NOMO-1 treated with dmso at 0.1 percent for 144 hours (cell line): Measurements from ENCODE around the gene SLC1A5.
"Not testable (repeated sequence)": the region's sequence is repeated elsewhere in the genome, so short reads cannot be mapped to it uniquely, and the experiment has no call there.

Experiments
- DNase-seq: peaks from one replicate; lab custom pipeline; 2025; ENCODE audit not compliant: unreplicated experiment; lab: John Stamatoyannopoulos, UW

Gene SLC1A5

DNA sequence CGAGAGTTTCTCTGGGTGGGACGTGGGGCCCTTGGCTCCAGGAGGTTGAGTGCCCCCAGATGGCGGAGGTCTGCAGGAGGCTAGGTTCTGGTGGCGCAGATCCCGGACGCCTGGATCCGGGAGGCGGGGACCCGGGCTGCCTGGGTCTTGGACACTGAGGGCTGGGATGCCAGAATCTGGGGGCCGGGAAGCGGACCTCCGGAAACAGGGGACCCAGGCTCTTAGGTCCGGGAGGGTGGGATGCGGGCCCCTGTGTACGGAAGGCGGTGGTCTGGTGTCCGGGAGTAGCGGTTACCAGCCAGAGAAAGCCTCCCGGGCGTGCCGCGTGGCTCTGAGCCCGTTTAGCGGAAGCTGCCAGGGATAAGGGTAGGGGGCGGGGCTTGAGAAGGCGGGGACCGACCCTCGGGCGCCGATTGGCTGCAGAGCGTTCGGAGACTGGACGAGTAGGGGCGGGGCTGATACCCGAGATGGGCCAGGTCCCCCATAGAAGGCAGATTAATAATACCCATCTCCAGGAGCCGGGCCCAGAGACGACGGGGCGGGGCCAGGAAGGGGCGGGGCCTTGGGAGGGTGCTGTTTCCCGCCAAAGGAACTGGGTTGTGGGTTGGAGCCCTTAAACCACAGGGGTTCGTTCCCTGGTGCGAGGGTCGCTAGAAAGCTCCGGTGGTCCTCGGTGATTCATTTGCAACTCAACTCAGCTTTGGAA is at the start of gene SLC1A5:
Gene SLC1A5 (minus strand): TSS at position 333 of the 706 bp plus-strand sequence. CDS start 629 bp downstream, outside the sequence.
- peak; percentile 93 for DNase-seq

DNA sequence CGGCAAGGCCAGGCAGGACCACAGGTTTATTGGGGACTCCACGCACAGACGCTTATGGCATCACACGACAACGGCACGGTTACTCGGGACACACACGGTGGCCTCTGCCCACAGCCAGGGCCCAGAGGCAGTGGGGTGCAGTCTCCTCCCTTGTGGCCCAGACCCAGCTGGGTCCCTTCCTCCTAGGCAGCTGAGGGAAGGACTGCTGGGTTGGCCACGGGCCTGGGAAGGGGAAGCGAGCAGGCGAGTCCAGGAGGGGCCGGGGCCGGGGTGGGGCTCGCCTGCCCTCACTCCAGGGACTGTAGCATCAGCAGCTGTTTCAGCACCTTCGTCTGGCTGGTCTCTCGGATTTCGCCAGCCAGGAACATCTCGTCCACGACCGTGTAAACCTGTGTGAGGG is 49.8 kb upstream of the SLC1A5 start:
- DNase-seq, result no peak

DNA sequence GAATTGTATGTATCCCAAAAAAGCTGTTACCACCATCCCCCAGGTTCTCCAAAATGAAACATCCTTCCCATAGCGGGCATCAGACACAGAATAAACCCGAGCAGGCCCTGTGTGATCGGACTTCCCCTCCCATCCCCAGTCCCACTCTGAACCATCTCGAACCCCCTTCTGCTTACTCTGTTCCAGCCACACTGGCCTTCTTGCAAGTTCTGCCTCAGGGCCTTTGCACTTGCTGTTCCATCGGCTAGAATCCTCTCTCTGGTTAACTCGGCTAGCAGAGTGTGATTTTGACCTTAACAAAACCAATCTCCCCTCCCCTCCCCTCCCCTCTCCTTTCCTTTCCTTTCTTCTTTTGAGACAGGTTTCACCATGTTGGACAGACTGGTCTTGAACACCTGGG is 46.6 kb upstream of the SLC1A5 start:
- no peak for DNase-seq

DNA sequence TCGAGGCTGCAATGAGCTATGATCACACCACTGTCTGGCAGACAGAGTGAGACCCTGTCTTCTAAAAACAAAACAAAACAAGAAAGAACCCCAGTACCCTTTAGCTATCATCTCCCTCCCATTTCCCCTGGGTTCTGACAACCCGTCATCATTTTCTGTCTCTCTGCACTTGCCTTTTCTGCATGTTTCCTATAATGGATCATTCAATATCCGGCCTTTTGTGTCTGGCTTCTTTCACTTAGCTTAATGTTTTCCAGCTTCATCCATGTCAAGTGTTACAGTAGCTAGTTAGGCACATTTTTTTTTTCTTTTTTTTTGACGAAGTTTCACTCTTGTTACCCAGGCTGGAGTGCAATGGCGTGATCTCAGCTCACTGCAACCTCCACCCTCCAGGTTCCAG is 45.7 kb upstream of the SLC1A5 start:
- no peak for DNase-seq

DNA sequence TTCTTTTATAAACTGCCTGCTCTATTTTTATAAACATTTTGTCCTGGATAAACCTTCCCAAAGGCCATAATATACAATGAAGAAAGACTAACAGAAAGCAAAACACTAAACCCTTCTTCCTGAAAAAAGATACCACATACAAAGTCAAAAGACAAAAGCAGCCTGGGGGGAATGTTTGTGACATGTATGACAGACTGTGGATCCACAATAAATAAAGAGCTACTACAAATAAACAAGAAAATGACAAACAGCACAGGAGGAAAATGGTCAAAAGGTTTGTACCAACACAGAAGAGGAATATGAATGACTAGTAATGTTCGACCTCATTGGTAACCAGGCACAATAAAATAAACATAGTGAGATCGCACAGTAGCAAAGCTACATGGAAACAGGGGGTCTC is 42.5 kb upstream of the SLC1A5 start:
- no peak for DNase-seq

DNA sequence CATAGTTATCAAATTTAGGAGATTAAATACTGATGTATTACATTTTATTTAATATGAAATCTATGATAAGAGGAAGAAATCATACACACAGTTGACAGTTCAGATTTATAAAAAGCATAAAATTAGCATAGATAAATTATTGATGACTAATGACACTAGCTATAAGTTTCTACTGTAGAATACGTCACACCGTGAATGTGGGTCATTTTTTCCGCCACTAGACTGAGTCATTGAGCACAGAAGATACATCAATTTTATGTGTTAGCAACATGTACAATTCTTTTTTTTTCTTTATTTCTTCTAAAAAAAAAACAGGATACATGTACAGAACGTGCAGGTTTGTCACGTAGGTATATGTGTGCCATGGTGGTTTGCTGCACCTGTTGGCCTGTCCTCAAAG is 40.1 kb upstream of the SLC1A5 start:
- no peak for DNase-seq

DNA sequence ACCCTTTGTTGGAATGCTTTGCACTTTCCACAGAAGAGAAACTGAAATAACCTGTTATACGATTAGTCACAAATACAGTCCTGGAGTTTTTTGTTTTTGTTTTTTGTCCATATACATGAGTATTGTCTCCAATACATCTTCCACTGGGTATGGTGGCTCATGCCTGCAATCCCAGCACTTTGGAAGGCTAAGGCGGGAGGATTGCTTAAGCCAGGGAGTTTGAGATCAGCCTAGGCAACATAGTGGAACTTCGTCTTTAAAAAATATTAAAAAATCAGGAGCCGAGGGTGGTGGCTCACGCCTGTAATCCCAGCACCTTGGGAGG is 37.3 kb upstream of the SLC1A5 start:
- no peak for DNase-seq

DNA sequence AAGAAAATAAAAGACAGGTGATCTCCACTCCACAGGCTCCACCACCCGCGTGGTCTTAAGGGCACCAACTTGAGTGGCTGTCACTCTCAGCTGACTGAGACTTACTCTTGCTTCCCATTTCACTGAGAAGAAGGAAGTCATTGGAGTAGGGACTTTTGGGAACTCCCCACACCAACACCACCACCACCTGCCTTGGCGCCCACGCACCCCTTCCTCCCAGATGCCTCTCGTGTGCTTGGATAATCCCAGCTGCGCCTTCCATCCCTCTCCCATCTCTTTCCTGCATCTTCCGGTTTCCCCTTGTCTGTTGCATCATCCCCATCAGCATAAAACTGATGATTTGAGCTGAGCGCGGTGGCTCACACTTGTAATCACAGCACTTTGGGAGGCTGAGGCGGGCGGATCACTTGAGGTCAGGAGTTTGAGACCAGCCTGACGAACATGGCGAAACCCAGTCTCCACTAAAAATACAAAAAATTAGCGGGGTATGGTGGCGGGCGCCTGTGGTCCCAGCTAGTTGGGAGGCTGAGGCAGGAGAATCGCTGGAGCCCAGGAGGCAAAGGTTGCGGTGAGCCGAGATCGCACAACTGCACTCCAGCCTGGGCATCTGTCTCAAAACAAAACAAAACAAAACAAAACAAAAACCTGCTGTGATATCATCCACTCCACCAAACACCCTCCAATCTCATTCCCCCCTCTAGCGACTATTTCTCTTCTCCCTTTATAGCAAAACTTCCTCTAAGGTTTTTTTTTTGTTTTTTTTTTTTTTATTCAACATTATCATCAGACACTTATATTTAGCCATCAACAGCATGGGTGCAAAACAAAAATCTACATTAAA is 36.7 kb upstream of the SLC1A5 start:
- peak; percentile 54 for DNase-seq

DNA sequence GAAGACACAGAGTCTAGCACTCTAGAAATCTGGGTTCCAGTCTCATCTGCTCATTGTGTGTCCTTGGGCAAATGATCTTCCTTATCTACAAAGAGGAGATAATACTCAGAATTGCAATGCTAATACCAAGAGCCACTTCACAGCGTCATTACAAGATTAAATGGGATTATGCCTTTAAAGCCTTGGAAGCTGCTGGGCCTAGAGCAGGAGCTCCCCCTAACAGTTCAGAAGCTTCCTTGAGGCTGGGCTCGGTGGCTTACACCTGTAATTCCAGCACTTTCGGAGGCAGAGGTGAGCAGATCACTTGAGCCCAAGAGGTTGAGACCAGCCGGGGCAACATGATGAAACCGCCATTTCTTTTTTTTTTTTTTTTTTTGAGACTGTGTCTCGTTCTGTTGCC is 34.7 kb upstream of the SLC1A5 start:
- DNase-seq, result no peak

DNA sequence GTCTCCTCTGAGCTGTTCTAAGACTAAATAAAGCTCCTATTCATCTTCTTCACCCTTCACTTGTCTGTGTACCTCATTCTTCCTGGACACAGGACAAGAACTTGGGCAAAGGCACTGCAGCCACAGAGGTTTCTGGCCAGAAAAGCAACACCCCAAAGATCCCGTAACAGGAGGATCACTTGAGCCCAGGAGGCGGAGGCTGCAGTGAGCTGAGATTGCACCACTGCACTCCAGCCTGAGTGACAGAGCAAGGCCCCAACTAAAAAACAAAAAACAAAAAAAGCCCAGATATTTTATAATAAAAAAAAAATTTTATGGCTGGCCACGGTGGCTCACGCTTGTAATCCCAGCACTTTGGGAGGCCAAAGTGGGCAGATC is 34.0 kb upstream of the SLC1A5 start:
- DNase-seq, result not testable (repeated sequence)

DNA sequence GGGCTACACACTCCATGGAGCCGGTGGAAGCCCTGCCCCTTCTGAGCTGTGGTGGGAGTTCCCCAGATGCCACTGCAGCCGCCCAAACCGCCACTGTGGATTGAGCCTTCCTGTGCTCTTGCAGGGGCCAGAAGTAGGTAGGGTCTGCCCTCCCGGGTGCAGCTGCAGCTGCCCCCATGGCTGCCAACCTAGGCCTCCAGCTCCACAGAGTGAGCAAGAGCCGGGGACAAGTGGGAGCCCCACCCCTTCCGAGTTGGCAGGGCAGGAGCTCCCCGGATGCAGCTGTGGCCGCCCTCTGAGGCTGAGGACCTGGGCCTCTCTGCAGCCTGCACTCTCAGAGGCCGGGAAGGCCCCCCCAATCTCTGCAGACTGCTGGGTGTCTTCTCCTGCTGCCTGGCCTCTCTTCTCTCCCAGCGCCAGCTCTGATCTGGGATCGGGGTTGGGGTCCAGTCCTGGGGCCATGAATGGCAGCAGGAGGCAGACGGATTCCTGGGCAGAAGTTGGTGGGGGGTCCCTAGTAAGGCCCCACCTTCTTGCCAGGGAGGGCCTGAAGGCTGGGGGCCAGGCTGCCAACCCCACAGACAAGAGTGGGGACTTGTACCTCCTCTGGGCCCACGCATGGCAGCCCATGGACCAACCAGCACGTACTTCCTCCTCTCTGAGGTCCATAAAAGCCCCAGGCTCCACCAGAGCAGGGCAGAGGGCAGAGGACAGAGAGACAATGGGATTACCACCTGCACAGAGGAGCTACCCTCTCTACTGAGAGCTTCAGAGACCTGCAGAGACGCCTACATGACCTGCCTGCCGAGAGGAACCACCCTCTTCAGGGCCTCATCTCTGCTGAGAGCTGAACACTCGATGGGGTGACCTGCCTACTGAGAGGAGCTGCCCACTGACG is 33.4 kb upstream of the SLC1A5 start:
- DNase-seq, result no peak

DNA sequence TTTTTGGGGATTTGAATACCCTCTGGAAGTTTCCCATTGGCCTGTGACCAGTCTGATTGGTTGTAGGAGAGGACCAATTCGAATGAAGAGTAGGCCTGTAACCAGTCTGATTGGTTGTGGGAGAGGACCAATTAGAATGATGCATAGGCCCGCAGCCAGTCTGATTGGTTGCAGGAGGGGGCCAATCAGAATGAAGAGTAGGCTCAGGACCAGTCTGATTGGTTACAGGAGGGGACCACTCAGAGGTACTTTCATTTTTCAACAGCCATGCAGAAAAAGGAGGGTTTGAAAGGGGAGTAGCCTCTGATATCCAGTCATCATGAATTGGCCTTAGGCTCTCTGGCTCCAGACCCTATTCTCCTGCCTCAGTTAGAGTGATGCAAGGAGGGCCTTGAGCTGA is 30.4 kb upstream of the SLC1A5 start:
- no peak for DNase-seq

DNA sequence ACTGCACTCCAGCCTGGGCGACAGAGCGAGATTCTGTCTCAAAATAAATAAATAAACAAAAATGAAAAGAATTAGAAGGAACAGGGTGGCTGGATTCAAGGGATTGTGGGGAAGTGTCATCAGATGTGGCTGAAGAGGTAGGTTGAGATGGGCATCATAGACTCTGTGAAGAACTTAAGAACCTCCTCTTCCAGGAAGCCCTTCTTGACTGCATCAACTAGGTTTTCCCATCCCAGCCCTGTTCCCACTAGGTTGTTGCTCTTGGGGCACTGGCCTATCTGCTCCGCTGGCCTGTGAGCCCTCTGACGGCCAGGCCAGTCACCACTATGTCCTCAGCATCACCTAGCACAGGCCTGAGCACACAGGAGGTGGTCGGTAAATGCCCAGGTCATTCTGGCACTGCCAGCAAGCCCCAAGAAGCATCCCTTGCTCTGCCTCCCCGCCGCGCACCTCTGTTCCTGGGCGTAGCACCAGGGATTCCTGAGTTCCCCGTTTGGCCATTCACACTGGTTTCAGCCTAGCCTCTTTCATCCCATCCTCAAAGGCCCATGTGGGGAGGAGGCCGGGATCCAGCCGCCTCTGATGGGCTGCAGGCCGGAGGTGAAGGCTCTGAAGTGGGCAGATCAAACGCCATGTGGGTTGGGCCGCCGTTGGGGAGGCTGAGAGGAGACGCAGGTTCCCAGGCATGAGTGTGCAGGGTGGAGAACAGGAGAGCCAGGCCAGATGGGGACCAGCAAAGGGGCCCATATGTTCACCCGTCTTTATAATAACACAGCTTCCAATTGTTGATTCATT is 27.6 kb upstream of the SLC1A5 start:
- no peak for DNase-seq

DNA sequence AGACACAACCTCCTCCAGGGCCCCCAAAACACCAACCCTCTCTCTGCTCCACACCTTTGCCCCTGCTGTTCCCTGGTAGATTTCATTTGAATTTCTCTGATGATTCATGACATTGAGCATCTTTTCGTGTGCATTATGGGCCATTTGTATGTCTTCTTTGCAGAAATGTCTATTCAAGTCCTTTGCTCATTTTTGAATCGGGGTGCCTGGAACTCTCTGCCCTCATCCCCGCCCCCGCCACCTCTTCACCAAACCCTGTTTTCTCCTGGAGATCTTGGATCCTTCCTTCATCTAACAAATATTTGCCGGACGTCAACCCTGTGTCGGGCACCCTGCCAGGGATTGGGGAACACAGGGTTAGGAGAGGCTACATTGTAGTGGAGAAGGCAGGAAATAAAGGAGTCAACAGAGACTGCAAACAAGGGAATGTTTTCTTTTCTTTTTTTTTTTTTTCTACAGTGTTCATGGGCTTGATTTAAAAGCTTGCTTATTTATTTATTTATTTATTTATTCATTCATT is 25.5 kb upstream of the SLC1A5 start:
- no peak for DNase-seq

DNA sequence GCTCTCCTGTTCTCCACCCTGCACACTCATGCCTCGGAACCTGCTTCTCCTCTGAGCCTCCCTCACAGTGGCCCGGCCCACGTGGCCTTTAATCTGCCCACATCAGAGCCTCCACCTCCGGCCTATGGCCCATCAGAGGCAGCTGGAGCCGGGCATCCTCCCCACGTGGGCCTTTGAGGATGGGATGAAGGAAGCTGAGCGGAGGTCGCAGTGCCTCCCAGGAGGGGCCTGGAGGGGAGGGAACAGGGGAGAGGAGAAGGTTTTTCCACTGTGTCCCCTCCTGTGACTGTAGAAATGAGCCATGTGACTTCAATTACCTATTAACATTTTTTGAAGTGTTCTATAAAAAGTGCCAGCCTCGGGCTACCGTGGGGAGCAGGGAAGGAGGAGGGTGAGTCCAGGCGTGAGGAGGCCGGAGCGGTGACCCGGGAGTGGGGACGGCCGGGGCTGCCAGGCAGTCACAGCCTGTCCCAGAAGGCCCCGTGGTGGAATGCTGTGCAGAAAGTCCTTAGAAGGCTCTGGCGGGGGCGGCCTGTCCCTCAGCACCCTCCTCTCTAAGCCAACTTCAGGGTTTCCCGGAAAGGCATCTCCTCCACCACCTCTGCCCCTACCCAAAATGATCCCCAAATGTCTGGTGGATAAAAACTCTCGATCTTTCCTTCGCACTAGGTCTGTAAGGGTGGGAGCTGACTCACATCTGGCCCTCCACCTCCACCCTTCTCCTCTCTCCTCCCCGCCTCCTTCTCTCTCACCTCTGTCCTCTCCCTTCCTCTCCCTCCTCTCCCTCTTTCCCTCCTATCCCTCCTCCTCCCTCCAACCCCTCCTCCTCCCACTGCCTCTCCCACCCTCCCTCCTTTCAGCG is 24.8 kb upstream of the SLC1A5 start:
- no peak for DNase-seq

DNA sequence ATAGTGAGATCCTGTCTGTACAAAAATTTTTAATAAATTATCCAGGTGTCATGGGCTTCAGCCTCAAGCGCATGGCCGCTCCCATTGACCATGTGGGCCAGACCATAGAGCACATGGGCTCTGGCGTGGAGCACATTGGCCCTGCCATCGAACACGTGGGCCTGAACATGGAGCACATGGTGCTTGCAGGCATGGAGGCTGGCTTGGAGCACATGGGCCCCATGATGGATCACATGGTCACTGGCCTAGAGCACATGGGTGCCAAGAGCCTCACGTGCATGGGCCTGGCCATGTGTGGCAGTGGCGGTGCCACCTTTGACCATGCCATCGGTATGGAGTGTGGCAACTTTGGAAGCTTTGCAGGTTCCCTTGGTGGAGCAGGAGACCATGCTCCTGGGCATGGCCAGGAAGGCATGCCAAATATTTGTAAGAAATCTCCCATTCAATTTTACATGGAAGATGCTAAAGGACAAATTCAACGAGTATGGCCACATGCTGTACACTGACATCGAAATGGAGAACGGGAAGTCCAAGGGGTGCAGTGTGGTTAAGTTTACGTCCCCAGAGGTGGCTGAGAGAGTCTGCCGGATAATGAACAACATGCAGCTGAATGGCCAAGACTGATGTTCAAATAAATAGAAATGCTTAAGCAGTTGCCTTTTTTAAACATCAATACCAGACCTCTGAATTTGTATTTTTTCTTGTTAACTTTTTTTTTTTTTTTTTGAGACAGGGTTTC is 21.3 kb upstream of the SLC1A5 start:
- no peak for DNase-seq

DNA sequence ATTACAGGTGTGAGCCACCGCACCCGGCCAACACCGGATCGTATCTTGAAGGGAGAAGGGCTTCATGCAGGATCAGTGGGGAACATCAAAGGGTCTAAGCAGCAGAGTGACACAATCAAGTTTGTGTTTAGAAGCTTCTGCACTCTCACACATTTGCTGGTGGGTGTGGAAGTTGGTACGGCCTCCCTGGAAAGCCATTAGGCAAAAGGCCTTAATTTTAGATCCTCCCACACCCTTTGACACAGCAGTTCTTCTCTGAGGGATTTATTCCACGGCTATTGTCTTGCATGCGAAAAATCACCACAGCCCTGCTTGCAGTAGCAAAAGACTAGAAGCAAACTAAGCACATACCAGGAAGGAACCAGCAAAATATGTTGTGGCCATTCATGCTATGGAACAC is 18.3 kb upstream of the SLC1A5 start:
- DNase-seq, result no peak

DNA sequence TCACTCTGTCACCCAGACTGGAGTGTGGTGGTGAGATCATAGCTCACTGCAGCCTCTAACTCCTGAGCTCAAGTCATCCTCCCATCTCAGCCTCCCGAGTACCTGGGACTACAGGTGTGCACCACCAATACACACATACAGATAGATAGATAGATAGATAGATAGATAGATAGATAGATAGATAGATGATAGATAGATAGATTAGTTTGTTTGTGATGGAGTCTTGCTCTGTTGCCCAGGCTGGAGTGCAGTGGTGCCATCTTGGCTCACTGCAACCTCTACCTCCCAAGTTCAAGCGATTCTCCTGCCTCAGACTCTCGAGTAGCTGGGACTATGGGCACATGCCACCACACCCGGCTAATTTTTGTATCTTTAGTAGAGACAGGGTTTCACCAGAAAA is 16.0 kb upstream of the SLC1A5 start:
- DNase-seq, result not testable (repeated sequence)

DNA sequence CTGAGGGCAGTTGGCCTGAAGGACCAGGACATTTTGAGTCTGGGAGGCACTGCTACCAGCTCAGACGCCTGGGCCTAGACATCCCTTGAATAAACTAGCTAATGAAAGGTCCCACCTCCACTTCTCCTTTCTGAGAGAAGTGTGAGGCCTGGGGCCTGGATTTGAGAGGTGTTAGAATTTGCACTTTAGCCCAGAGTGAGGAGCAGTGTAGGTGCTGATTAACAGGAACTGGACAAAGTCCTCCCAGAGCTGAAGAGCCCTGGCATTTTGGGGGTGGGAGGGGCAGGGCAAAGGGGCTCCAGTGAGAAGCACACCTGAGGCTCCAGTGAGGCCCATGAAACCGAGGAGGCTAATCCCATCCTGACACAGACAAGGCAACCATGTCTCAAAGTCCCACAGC is 15.2 kb upstream of the SLC1A5 start:
- DNase-seq, result no peak
